ENCODE measurements around the gene PACS1.

- TF ChIP-seq CTCF (IDR thresholded peaks at IDR 0.05) (no peak), EZH2 (IDR thresholded peaks at IDR 0.05; ENCODE audit: borderline replicate concordance, insufficient read depth, low read depth, low read length, poor library complexity, severe bottlenecking) (no peak)
Observed at GRCh38 chr11:66035653-66036333, 34.3 kb upstream of the PACS1 start.
